Measurements from ENCODE around the gene SCD5.

DNA sequence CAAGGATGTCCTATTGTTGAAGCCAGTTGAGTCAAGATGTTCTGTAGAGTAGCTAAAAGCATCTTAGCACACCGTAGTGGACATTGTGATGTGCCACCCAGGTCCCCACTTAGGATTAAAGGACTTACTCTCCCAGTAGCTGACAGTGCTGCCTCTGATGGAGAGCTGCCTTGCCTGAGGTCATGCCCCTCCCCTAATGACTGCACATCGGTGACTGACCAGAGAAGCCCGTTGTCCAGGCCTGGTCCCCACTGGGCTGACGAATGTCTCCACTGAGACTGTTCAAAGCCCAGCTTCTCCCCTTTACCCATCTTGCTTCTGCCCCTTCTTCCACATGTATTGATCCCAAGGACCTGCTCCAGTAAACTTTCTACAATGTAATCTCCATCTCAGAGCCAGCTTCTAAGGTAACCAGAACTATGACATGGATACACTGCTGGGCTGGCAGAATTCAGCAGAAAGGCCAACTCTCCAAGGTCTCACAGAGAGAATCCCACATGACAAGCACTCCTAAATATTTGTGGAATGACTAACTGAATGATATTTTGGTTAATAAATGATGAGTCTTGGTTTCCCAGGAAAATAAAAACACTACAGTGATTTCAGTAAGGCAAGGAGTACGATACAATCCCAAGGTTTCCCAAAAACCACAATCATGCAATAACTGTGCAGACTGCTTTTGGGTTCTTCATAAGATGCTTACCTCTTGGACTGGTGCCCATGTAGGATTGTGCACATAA, 154.4 kb downstream of the SCD5 start:
- TF ChIP-seq, protein P1, sequence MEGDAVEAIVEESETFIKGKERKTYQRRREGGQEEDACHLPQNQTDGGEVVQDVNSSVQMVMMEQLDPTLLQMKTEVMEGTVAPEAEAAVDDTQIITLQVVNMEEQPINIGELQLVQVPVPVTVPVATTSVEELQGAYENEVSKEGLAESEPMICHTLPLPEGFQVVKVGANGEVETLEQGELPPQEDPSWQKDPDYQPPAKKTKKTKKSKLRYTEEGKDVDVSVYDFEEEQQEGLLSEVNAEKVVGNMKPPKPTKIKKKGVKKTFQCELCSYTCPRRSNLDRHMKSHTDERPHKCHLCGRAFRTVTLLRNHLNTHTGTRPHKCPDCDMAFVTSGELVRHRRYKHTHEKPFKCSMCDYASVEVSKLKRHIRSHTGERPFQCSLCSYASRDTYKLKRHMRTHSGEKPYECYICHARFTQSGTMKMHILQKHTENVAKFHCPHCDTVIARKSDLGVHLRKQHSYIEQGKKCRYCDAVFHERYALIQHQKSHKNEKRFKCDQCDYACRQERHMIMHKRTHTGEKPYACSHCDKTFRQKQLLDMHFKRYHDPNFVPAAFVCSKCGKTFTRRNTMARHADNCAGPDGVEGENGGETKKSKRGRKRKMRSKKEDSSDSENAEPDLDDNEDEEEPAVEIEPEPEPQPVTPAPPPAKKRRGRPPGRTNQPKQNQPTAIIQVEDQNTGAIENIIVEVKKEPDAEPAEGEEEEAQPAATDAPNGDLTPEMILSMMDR (IDR thresholded peaks at IDR 0.05), result no peak
- TF ChIP-seq POLR2A (IDR thresholded peaks at IDR 0.05), result no peak
